DOHH2 (cell line): ENCODE measurements around the gene GASK1A.

Source experiments
- H3F3A ChIP-seq: fragments of 200-600 bp; sonication (generic), shearing (Covaris generic); 2 replicates; pipeline ENCODE4 v1.6.0; 2016; ENCODE audit warnings: antibody characterized with exemption, mild to moderate bottlenecking; ENCODE audit not compliant: control insufficient read depth, insufficient read depth
- H3K27ac ChIP-seq: fragments of 200-600 bp; sonication (generic); 2 replicates; pipeline ENCODE4 v1.5.1; 2014; ENCODE audit warnings: low read depth, mild to moderate bottlenecking, low read length, moderate library complexity
- H3K27me3 ChIP-seq: fragments of 200-600 bp; sonication (generic); 2 replicates; pipeline ENCODE4 v1.6.1; 2014; ENCODE audit warnings: mild to moderate bottlenecking, low read length, mixed read lengths; ENCODE audit not compliant: control insufficient read depth
- H3K36me3 ChIP-seq: fragments of 200-600 bp; sonication (generic); 2 replicates; pipeline ENCODE4 v1.6.1; 2014; ENCODE audit warnings: mild to moderate bottlenecking, low read length, moderate library complexity, mixed read lengths; ENCODE audit not compliant: control insufficient read depth
- H3K4me1 ChIP-seq: fragments of 200-600 bp; sonication (generic); 2 replicates; pipeline ENCODE4 v1.6.1; 2014; ENCODE audit warnings: mild to moderate bottlenecking, low read length, mixed read lengths; ENCODE audit not compliant: control insufficient read depth
- H3K4me2 ChIP-seq: fragments of 200-600 bp; sonication (generic); 2 replicates; pipeline ENCODE4 v1.6.0; 2014; ENCODE audit warnings: mild to moderate bottlenecking, low read length, moderate library complexity
- H3K4me3 ChIP-seq: fragments of 200-600 bp; sonication (generic); 2 replicates; pipeline ENCODE4 v1.5.1; 2014; ENCODE audit warnings: mild to moderate bottlenecking, low read length, mixed read lengths
- H3K79me2 ChIP-seq: fragments of 200-600 bp; sonication (generic); 2 replicates; pipeline ENCODE4 v1.6.1; 2014; ENCODE audit warnings: mild to moderate bottlenecking, low read length, mixed read lengths; ENCODE audit not compliant: control insufficient read depth
- H3K9me2 ChIP-seq: fragments of 200-600 bp; sonication (generic); replicated peaks from 2 replicates; pipeline ENCODE4 v1.6.1; 2014; ENCODE audit warnings: mild to moderate bottlenecking, low read length, mixed read lengths; ENCODE audit not compliant: control insufficient read depth
- H3K9me3 ChIP-seq: fragments of 200-600 bp; sonication (generic); 2 replicates; pipeline ENCODE4 v1.6.1; 2014; ENCODE audit warnings: antibody characterized with exemption, low read length, mixed read lengths; ENCODE audit not compliant: control insufficient read depth, insufficient read depth
- H4K20me1 ChIP-seq: fragments of 200-600 bp; sonication (generic); 2 replicates; pipeline ENCODE4 v1.6.0; 2014; ENCODE audit warnings: low read depth, mild to moderate bottlenecking, antibody characterized with exemption, low read length, moderate library complexity; ENCODE audit not compliant: control insufficient read depth, insufficient read depth
- EZH2phosphoT487 ChIP-seq: fragments of 200-600 bp; sonication (generic); IDR thresholded peaks from 2 replicates; pipeline ENCODE4 v1.6.1; 2017; ENCODE audit warnings: borderline replicate concordance, mild to moderate bottlenecking, antibody characterized with exemption, low read length, moderate library complexity, mixed read lengths
- TF ChIP-seq, protein P1 (sequence below): fragments of 200-600 bp; sonication (generic); IDR thresholded peaks from one replicate; pipeline ENCODE4 v1.5.1; 2014; ENCODE audit warnings: antibody characterized with exemption, mild to moderate bottlenecking, low read depth, low read length; ENCODE audit not compliant: poor library complexity, severe bottlenecking

Gene GASK1A

DNA sequence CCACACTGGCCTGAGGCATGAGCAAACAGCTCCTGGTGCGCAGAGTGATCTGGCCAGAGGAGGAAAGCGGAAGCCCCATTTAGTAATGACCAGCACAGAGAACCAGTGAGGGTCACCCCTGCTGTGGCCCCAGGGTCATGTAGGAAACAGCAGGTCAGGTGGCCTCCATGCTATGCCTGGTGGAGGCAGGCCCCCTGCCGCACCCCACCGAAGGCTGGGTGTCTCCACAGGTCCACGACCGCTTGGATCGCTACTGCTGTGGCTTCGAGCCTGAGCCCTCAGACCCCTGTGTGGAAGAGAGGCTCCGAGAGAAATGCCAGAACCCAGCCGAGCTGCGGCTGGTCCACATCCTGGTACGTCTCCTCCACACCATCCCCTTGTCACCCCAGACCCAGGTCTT, 74.2 kb downstream of the GASK1A start:
- no peak overlapping the region for H3K4me3 ChIP-seq
- TF ChIP-seq EZH2phosphoT487: no peak
- TF ChIP-seq, protein P1, sequence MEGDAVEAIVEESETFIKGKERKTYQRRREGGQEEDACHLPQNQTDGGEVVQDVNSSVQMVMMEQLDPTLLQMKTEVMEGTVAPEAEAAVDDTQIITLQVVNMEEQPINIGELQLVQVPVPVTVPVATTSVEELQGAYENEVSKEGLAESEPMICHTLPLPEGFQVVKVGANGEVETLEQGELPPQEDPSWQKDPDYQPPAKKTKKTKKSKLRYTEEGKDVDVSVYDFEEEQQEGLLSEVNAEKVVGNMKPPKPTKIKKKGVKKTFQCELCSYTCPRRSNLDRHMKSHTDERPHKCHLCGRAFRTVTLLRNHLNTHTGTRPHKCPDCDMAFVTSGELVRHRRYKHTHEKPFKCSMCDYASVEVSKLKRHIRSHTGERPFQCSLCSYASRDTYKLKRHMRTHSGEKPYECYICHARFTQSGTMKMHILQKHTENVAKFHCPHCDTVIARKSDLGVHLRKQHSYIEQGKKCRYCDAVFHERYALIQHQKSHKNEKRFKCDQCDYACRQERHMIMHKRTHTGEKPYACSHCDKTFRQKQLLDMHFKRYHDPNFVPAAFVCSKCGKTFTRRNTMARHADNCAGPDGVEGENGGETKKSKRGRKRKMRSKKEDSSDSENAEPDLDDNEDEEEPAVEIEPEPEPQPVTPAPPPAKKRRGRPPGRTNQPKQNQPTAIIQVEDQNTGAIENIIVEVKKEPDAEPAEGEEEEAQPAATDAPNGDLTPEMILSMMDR: no peak
- no peaks in the 10 kb centered on the region for H4K20me1 ChIP-seq
- H3K27ac ChIP-seq: no peak overlapping the region
- no peaks in the 10 kb centered on the region for H3K79me2 ChIP-seq
- no peaks in the 10 kb centered on the region for H3K36me3 ChIP-seq
- no peaks in the 10 kb centered on the region for H3K9me3 ChIP-seq
- H3F3A ChIP-seq: no peaks in the 10 kb centered on the region
- H3K9me2 ChIP-seq: no peaks in the 10 kb centered on the region
- no peaks in the 10 kb centered on the region; the same call in 1 of the 2 replicates for H3K27me3 ChIP-seq
- H3K4me1 ChIP-seq: no peaks in the 10 kb centered on the region
- H3K4me2 ChIP-seq: no peak overlapping the region

- Histone ChIP-seq H3K79me2 (no peaks in the 10 kb centered on the region), H3K4me1 (no peaks in the 10 kb centered on the region), H3K4me2 (no peak overlapping the region), H4K20me1 (no peaks in the 10 kb centered on the region), H3K9me3 (no peaks in the 10 kb centered on the region), H3K36me3 (no peaks in the 10 kb centered on the region), H3F3A (no peaks in the 10 kb centered on the region), H3K9me2 (no peaks in the 10 kb centered on the region), H3K27me3 (no peaks in the 10 kb centered on the region; the same call in 1 of the 2 replicates), H3K4me3 (no peak overlapping the region), H3K27ac (no peak overlapping the region)
- TF ChIP-seq EZH2phosphoT487: no peak
- TF ChIP-seq, protein P1: no peak
These were observed 75.6 kb downstream of the GASK1A start for GRCh38 chr3:43054754-43055153.

GRCh38 chr3:43055393-43055792, 76.3 kb downstream of the GASK1A start:
- Histone ChIP-seq H3K36me3 (no peaks in the 10 kb centered on the region), H3K27me3 (no peaks in the 10 kb centered on the region; the same call in 1 of the 2 replicates), H3F3A (no peaks in the 10 kb centered on the region), H3K4me1 (no peaks in the 10 kb centered on the region), H3K9me2 (no peaks in the 10 kb centered on the region), H3K27ac (no peak overlapping the region), H3K4me2 (no peak overlapping the region), H3K9me3 (no peaks in the 10 kb centered on the region), H3K79me2 (no peaks in the 10 kb centered on the region), H3K4me3 (no peak overlapping the region), H4K20me1 (no peaks in the 10 kb centered on the region)
- TF ChIP-seq EZH2phosphoT487: no peak
- TF ChIP-seq, protein P1: no peak
